ENCODE results near the gene PRXL2B.

Gene PRXL2B

GRCh38 chr1:2598329-2598931 lies 11.9 kb downstream of the PRXL2B start:
- DNase-seq (ENCODE audit: low spot score): no peak

GRCh38 chr1:2601721-2602303 lies 15.2 kb downstream of the PRXL2B start:
- DNase-seq (ENCODE audit: low spot score): no peak

GRCh38 chr1:2602311-2602835 lies 15.8 kb downstream of the PRXL2B start:
- no peak for DNase-seq (ENCODE audit: low spot score)

- DNase-seq (ENCODE audit: low spot score): no peak
Observed at GRCh38 chr1:2602866-2603520, 16.4 kb downstream of the PRXL2B start.

- no peak for DNase-seq (ENCODE audit: low spot score)
Observed at GRCh38 chr1:2603521-2604155, 17.1 kb downstream of the PRXL2B start.

GRCh38 chr1:2604156-2604843 lies 17.7 kb downstream of the PRXL2B start:
- DNase-seq (ENCODE audit: low spot score): no peak

GRCh38 chr1:2604844-2605508 lies 18.4 kb downstream of the PRXL2B start:
- DNase-seq (ENCODE audit: low spot score): no peak

- no peak for DNase-seq (ENCODE audit: low spot score)
Observed at GRCh38 chr1:2605509-2606395, 19.2 kb downstream of the PRXL2B start.

- no peak for DNase-seq (ENCODE audit: low spot score)
Observed at GRCh38 chr1:2606396-2606880, 19.9 kb downstream of the PRXL2B start.

- DNase-seq (ENCODE audit: low spot score): no peak
Observed at GRCh38 chr1:2606881-2607621, 20.5 kb downstream of the PRXL2B start.

GRCh38 chr1:2607641-2608091 lies 21.1 kb downstream of the PRXL2B start:
- DNase-seq (ENCODE audit: low spot score): no peak

- DNase-seq (ENCODE audit: low spot score): no peak
Observed at GRCh38 chr1:2609319-2610035, 22.9 kb downstream of the PRXL2B start.

GRCh38 chr1:2610036-2610959 lies 23.7 kb downstream of the PRXL2B start:
- DNase-seq (ENCODE audit: low spot score): no peak

- no peak for DNase-seq (ENCODE audit: low spot score)
Observed at GRCh38 chr1:2611031-2611501, 24.5 kb downstream of the PRXL2B start.

- no peak for DNase-seq (ENCODE audit: low spot score)
Observed at GRCh38 chr1:2611621-2612437, 25.3 kb downstream of the PRXL2B start.

- DNase-seq (ENCODE audit: low spot score): no peak
Observed at GRCh38 chr1:2612591-2613365, 26.2 kb downstream of the PRXL2B start.
